Measurements from ENCODE around the gene FAM204A.

DNA sequence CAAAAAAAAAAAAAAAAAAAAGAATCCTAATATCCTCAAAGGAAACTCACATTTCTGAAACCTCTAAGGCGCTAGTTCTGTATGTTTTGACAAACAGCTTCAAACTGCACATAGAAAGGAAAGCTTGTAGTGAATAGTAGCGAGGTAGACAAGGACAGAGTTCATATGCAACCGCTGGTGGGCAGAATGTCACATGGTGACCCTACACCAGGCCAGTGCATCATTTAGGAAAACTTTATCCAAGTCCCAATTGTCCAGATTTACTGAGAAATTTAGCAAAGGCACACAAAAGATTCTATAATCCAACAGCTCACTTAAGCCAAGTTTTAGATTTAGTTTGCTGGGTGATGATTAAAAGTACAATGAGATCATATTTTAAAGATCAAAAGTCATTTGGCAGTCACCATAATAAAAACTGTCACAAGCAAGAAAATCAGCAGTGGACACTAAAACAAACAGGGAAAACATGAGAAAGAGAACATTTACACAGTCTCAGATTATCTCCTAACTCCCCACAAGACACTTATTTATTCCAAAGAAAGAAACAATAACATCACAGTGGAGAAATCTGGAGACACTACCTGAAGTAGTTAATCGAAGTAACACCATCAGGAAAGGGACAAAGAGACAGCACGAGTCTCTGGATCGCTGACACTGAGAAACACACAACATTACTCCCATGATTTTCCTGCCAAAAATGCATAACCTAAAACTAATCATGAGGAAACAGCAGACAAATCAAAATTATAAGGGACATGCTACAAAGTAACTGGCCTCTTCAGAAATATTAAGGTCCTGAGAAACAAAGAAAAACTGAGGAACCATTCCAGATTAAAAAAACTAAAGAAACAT, 20.2 kb downstream of the FAM204A start:
- TF ChIP-seq, protein P1, sequence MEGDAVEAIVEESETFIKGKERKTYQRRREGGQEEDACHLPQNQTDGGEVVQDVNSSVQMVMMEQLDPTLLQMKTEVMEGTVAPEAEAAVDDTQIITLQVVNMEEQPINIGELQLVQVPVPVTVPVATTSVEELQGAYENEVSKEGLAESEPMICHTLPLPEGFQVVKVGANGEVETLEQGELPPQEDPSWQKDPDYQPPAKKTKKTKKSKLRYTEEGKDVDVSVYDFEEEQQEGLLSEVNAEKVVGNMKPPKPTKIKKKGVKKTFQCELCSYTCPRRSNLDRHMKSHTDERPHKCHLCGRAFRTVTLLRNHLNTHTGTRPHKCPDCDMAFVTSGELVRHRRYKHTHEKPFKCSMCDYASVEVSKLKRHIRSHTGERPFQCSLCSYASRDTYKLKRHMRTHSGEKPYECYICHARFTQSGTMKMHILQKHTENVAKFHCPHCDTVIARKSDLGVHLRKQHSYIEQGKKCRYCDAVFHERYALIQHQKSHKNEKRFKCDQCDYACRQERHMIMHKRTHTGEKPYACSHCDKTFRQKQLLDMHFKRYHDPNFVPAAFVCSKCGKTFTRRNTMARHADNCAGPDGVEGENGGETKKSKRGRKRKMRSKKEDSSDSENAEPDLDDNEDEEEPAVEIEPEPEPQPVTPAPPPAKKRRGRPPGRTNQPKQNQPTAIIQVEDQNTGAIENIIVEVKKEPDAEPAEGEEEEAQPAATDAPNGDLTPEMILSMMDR (IDR thresholded peaks at IDR 0.05) = no peak
- TF ChIP-seq POLR2A (IDR thresholded peaks at IDR 0.05) = no peak

All from adrenal gland (tissue), 5 donors.